ENCODE data around the gene BANK1. TPM values are rescaled to one million over a fixed set of nuclear protein-coding genes. Genes with fewer than 3 reads are reported as not detected.

Gene BANK1
- total RNA-seq, 1 experiment from 2014 or later = not detected

- DNase-seq (ENCODE audit: unreplicated experiment) = no peak
- intact Hi-C loops (cut with micrococcal nuclease) = no loop called here
- no TSS peak for BruUV-seq (replicated peaks)
- no peak overlapping the region for H3K27ac Mint-ChIP-seq (ENCODE audit: low read depth, unreplicated experiment)
- POLR2A ChIA-PET = no interaction called here
- H3K36me3 Mint-ChIP-seq (ENCODE audit: insufficient read depth, unreplicated experiment) = no peaks in the 10 kb centered on the region
- no peak for TF ChIP-seq CTCF (IDR thresholded peaks at IDR 0.05; ENCODE audit: unreplicated experiment)
- no peaks in the 10 kb centered on the region for H3K27me3 Mint-ChIP-seq (ENCODE audit: insufficient read depth, unreplicated experiment)
- CTCF ChIA-PET = no interaction called here
- no peak overlapping the region for H3K4me3 Mint-ChIP-seq (ENCODE audit: unreplicated experiment)
- H3K9me3 Mint-ChIP-seq (ENCODE audit: unreplicated experiment) = peaks cover 25% of the 10 kb centered on the region
- H3K4me1 Mint-ChIP-seq (ENCODE audit: insufficient read depth, unreplicated experiment) = no peaks in the 10 kb centered on the region
Measured at GRCh38 chr4:102120846-102121245, 330.3 kb downstream of the BANK1 start.
